ENCODE data around the gene LIPM.

DNA sequence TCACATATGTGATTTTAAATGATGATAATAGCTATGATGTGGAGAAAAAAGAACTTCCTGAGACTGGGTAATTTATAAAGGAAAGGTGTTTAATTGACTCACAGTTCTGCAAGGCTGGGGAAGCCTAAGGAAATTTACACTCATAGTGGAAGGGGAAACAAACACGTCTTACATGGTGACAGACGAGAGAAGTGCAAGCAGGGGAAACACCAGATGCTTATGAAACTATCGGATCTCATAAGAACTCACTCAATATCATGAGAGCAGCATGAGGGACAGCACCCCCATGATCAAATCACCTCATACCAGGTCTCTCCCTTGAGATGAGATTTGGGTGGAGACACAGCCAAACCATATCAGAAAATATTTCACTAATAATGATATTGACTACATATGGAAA lies 46.8 kb upstream of the LIPM start:
- TF ChIP-seq, protein P1, sequence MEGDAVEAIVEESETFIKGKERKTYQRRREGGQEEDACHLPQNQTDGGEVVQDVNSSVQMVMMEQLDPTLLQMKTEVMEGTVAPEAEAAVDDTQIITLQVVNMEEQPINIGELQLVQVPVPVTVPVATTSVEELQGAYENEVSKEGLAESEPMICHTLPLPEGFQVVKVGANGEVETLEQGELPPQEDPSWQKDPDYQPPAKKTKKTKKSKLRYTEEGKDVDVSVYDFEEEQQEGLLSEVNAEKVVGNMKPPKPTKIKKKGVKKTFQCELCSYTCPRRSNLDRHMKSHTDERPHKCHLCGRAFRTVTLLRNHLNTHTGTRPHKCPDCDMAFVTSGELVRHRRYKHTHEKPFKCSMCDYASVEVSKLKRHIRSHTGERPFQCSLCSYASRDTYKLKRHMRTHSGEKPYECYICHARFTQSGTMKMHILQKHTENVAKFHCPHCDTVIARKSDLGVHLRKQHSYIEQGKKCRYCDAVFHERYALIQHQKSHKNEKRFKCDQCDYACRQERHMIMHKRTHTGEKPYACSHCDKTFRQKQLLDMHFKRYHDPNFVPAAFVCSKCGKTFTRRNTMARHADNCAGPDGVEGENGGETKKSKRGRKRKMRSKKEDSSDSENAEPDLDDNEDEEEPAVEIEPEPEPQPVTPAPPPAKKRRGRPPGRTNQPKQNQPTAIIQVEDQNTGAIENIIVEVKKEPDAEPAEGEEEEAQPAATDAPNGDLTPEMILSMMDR (optimal IDR thresholded peaks at IDR 0.05 in 1 of 3, IDR thresholded peaks at IDR 0.05 in 1 of 3, conservative IDR thresholded peaks at IDR 0.05 in 1 of 3; ENCODE audit: extremely low read depth in 1 of 3, insufficient read depth in 2 of 3, low read length in 3 of 3): no peak
- TF ChIP-seq EZH2 (IDR thresholded peaks at IDR 0.05; ENCODE audit: low read length): no peak

Measured in keratinocyte (primary cell).